IMR-90 (cell line): Measurements from ENCODE around the gene ABCA12. TPM values are rescaled to one million over a fixed set of nuclear protein-coding genes. Genes with fewer than 3 reads are reported as not detected.

Source experiments
- ATAC-seq: fragments of 200-7000 bp; cut with Tn5 transposase; 2 replicates; pipeline ENCODE4 v1.9.1; 2020; ENCODE audit warnings: low read depth, mild to moderate bottlenecking, moderate library complexity
- BruUV-seq: library from RNA; stranded (reverse); fragments of 400-500 nt; replicated peaks from 2 replicates; lab custom pipeline; 2021; lab: Mats Ljungman, UMichigan
- CTCF ChIA-PET: fragments of 300-600 bp; formaldehyde crosslinking; extraction: SDS; loops from one replicate; lab custom pipeline; 2021; ENCODE audit warnings: antibody characterized with exemption; lab: Yijun Ruan, JAX
- POLR2A ChIA-PET: fragments of 300-600 bp; sonication (Branson Sonifier 250); formaldehyde crosslinking; loops from one replicate; lab custom pipeline; 2022; ENCODE audit warnings: antibody characterized with exemption; ENCODE audit not compliant: unreplicated experiment; lab: Charles Lee
- DNase-seq: peaks from one replicate; pipeline ENCODE4 v3.0.0; 2013
- H2AFZ ChIP-seq: replicated peaks from 2 replicates; pipeline ENCODE3; 2013; ENCODE audit warnings: low read length, mild to moderate bottlenecking; ENCODE audit not compliant: poor library complexity
- H2AK5ac ChIP-seq: 2 replicates; pipeline ENCODE4 v1.6.1; 2013; ENCODE audit warnings: low read depth, low read length, inconsistent platforms
- H2AK9ac ChIP-seq: replicated peaks from 2 replicates; pipeline ENCODE3; 2013; ENCODE audit warnings: mild to moderate bottlenecking, low read depth, low read length, moderate library complexity; ENCODE audit not compliant: poor library complexity
- H2BK120ac ChIP-seq: 2 replicates; pipeline ENCODE4 v1.6.1; 2013; ENCODE audit warnings: low read depth, low read length, inconsistent platforms
- H2BK15ac ChIP-seq: 3 replicates; pipeline ENCODE4 v1.6.1; 2013; ENCODE audit warnings: low read depth, low read length, inconsistent platforms
- H2BK20ac ChIP-seq: 2 replicates; pipeline ENCODE4 v1.6.1; 2013; ENCODE audit warnings: low read depth, mild to moderate bottlenecking, inconsistent platforms, low read length, moderate library complexity
- H2BK5ac ChIP-seq: 2 replicates; pipeline ENCODE4 v1.6.1; 2013; ENCODE audit warnings: mild to moderate bottlenecking, low read depth, low read length, inconsistent platforms; ENCODE audit not compliant: poor library complexity, severe bottlenecking
- H3K14ac ChIP-seq: replicated peaks from 2 replicates; pipeline ENCODE4 v1.6.1; 2013; ENCODE audit warnings: low read depth, low read length, inconsistent platforms
- H3K18ac ChIP-seq: 2 replicates; pipeline ENCODE4 v1.6.1; 2013; ENCODE audit warnings: low read depth, low read length, control low read depth
- H3K23ac ChIP-seq: 2 replicates; pipeline ENCODE4 v1.6.1; 2013; ENCODE audit warnings: low read depth, low read length, inconsistent platforms
- H3K27ac ChIP-seq: 2 replicates; pipeline ENCODE4 v1.5.1; 2013; ENCODE audit warnings: mild to moderate bottlenecking, control low read depth, low read length; ENCODE audit not compliant: insufficient read depth
- H3K27me3 ChIP-seq: 2 replicates; pipeline ENCODE4 v1.6.1; 2013; ENCODE audit warnings: low read length; ENCODE audit not compliant: control insufficient read depth, insufficient read depth
- H3K36me3 ChIP-seq: 2 replicates; pipeline ENCODE4 v1.6.1; 2013; ENCODE audit warnings: low read length, mixed read lengths; ENCODE audit not compliant: control insufficient read depth, insufficient read depth
- H3K4ac ChIP-seq: 2 replicates; pipeline ENCODE4 v1.6.1; 2013; ENCODE audit warnings: low read depth, low read length, inconsistent platforms
- H3K4me1 ChIP-seq: 2 replicates; pipeline ENCODE4 v1.6.1; 2013; ENCODE audit warnings: low read length, mixed read lengths; ENCODE audit not compliant: control insufficient read depth, insufficient read depth
- H3K4me2 ChIP-seq: 2 replicates; pipeline ENCODE4 v1.6.1; 2013; ENCODE audit warnings: low read depth, mild to moderate bottlenecking, control low read depth, low read length, moderate library complexity
- H3K4me3 ChIP-seq: 2 replicates; pipeline ENCODE4 v1.5.1; 2013; ENCODE audit warnings: low read depth, mild to moderate bottlenecking, control low read depth, low read length, moderate library complexity; ENCODE audit not compliant: insufficient read depth
- H3K56ac ChIP-seq: 2 replicates; pipeline ENCODE4 v1.6.1; 2013; ENCODE audit warnings: low read length, inconsistent platforms; ENCODE audit not compliant: insufficient read depth; ENCODE audit errors: extremely low read depth
- H3K79me1 ChIP-seq, 2 experiments: 2 replicates each; pipeline ENCODE4 v1.6.1; 2013; ENCODE audit warnings: low read length in 2 of 2, inconsistent platforms in 1 of 2, low read depth in 1 of 2
- H3K9ac ChIP-seq: 2 replicates; pipeline ENCODE4 v1.6.1; 2013; ENCODE audit warnings: low read depth, low read length, control low read depth
- H3K9me1 ChIP-seq: 2 replicates; pipeline ENCODE4 v1.6.1; 2013; ENCODE audit warnings: low read length, inconsistent platforms; ENCODE audit not compliant: insufficient read depth
- H3K9me3 ChIP-seq: 2 replicates; pipeline ENCODE4 v1.6.1; 2013; ENCODE audit warnings: low read length; ENCODE audit not compliant: control insufficient read depth, insufficient read depth
- H4K20me1 ChIP-seq: 2 replicates; pipeline ENCODE4 v1.6.1; 2013; ENCODE audit warnings: low read length, inconsistent platforms; ENCODE audit not compliant: insufficient read depth
- H4K5ac ChIP-seq: 2 replicates; pipeline ENCODE4 v1.6.1; 2013; ENCODE audit warnings: mild to moderate bottlenecking, low read depth, low read length, control low read depth
- H4K8ac ChIP-seq, 2 experiments: 2 replicates each; pipeline ENCODE4 v1.6.1; 2013; ENCODE audit warnings: low read depth in 2 of 2, low read length in 2 of 2, control low read depth in 1 of 2, inconsistent platforms in 1 of 2
- H4K91ac ChIP-seq: 2 replicates; pipeline ENCODE4 v1.6.1; 2013; ENCODE audit warnings: low read depth, low read length, inconsistent platforms; ENCODE audit not compliant: insufficient read depth
- BHLHE40 ChIP-seq: fragments of 150-350 bp; IDR thresholded peaks from 2 replicates; pipeline ENCODE4 v1.6.1; 2016; ENCODE audit warnings: mild to moderate bottlenecking, low read depth, low read length
- CEBPB ChIP-seq: IDR thresholded peaks from 2 replicates; pipeline ENCODE4 v1.6.1; 2012; ENCODE audit warnings: low read depth, low read length, improper control_type of control experiment
- CHD1 ChIP-seq: IDR thresholded peaks from 2 replicates; pipeline ENCODE4 v1.6.1; 2012; ENCODE audit warnings: low read depth, low read length, improper control_type of control experiment
- CTCF ChIP-seq: conservative IDR thresholded peaks from 2 replicates; pipeline ENCODE4 v1.5.1; 2012; ENCODE audit warnings: mild to moderate bottlenecking, low read depth, low read length, improper control_type of control experiment
- ELK1 ChIP-seq: fragments of 150-350 bp; IDR thresholded peaks from 2 replicates; pipeline ENCODE4 v1.6.1; 2016; ENCODE audit warnings: low read depth, mild to moderate bottlenecking, low read length, moderate library complexity, borderline replicate concordance
- FOS ChIP-seq: fragments of 150-350 bp; IDR thresholded peaks from 2 replicates; pipeline ENCODE4 v1.6.1; 2016; ENCODE audit warnings: low read depth, low read length
- MAFK ChIP-seq: IDR thresholded peaks from 2 replicates; pipeline ENCODE4 v1.6.1; 2012; ENCODE audit warnings: low read depth, low read length, improper control_type of control experiment
- MAZ ChIP-seq: IDR thresholded peaks from 2 replicates; pipeline ENCODE4 v1.6.1; 2012; ENCODE audit warnings: low read depth, mild to moderate bottlenecking, low read length, improper control_type of control experiment, moderate library complexity, borderline replicate concordance
- MXI1 ChIP-seq: IDR thresholded peaks from 2 replicates; pipeline ENCODE4 v1.6.1; 2012; ENCODE audit warnings: low read depth, mild to moderate bottlenecking, low read length, moderate library complexity, borderline replicate concordance
- POLR2A ChIP-seq: IDR thresholded peaks from 2 replicates; pipeline ENCODE4 v1.6.1; 2012; ENCODE audit warnings: mild to moderate bottlenecking, low read depth, low read length
- RAD21 ChIP-seq: IDR thresholded peaks from 2 replicates; pipeline ENCODE4 v1.6.1; 2012; ENCODE audit warnings: low read length, improper control_type of control experiment
- RCOR1 ChIP-seq: IDR thresholded peaks from 2 replicates; pipeline ENCODE4 v1.6.1; 2012; ENCODE audit warnings: mild to moderate bottlenecking, low read length, improper control_type of control experiment; ENCODE audit not compliant: insufficient replicate concordance
- RFX5 ChIP-seq: IDR thresholded peaks from 2 replicates; pipeline ENCODE4 v1.8.0; 2012; ENCODE audit warnings: low read depth, mild to moderate bottlenecking, low read length, moderate library complexity
- SMC3 ChIP-seq: fragments of 150-350 bp; IDR thresholded peaks from 2 replicates; pipeline ENCODE4 v1.6.1; 2016; ENCODE audit warnings: low read depth, mild to moderate bottlenecking, antibody characterized with exemption, low read length, moderate library complexity
- USF2 ChIP-seq: fragments of 150-350 bp; IDR thresholded peaks from 2 replicates; pipeline ENCODE4 v1.6.1; 2017; ENCODE audit warnings: mild to moderate bottlenecking, antibody characterized with exemption, low read length, low read depth
- WGBS, 2 experiments: methylation state at CpG; one replicate each; pipeline versions ENCODE4 v1.1.5 to v1.1.7; 2013; ENCODE audit warnings: missing lambda C conversion rate in 2 of 2; ENCODE audit not compliant: insufficient read length in 1 of 2; ENCODE audit errors: extremely low coverage in 2 of 2; 5-methylcytosine and 5-hydroxymethylcytosine counted together
- dilution Hi-C: fragments of 300-500 bp; cut with HindIII; formaldehyde crosslinking; loops from one replicate; pipeline ENCODE4 v1.14.3; 2018; ENCODE audit warnings: low sequenced_read_pairs; ENCODE audit not compliant: unreplicated experiment
- in situ Hi-C: fragments of 300-500 bp; cut with MboI; formaldehyde crosslinking; loops from 3 replicates; pipeline ENCODE4 v1.14.3; 2019; ENCODE audit warnings: low sequenced_read_pairs, inconsistent platforms, mixed read lengths
- intact Hi-C: fragments of 100-400 bp; cut with micrococcal nuclease; formaldehyde crosslinking; loops from 2 replicates; pipeline ENCODE4 v1.10.0; 2022
- polyA plus RNA-seq, 3 experiments: library from polyadenylated mRNA; depleted of rRNA; stranded (reverse); fragments of >200 nt; gene quantifications; 2 replicates each; pipeline ENCODE4 v1.2.3, GENCODE V29; 2012; ENCODE audit warnings: low replicate concordance in 1 of 3
- total RNA-seq: library from RNA; depleted of rRNA; stranded (reverse); fragments of >200 nt; gene quantifications from 2 replicates; pipeline ENCODE4 v1.2.3, GENCODE V29; 2012

ABCA12 gene
- total and polyA plus RNA-seq, 2 of the 4 experiments (the other 2 are of a cell fraction), result under 0.01 TPM; not detected in 1

- Histone ChIP-seq H3K27ac (no peak overlapping the region), H3K4ac (no peak overlapping the region), H3K14ac (no peak overlapping the region), H2AK9ac (no peak overlapping the region), H4K91ac (no peak overlapping the region), H3K36me3 (no peaks in the 10 kb centered on the region), H2BK15ac (no peak overlapping the region), H2BK20ac (no peak overlapping the region), H3K18ac (no peak overlapping the region), H3K4me1 (no peaks in the 10 kb centered on the region), H3K9me3 (no peaks in the 10 kb centered on the region), H2AK5ac (no peak overlapping the region), H2BK5ac (no peak overlapping the region), H3K4me2 (no peak overlapping the region), H3K27me3 (no peaks in the 10 kb centered on the region; the same call in 1 of the 2 replicates), H3K79me1 (no peaks in the 10 kb centered on the region), H4K20me1 (no peaks in the 10 kb centered on the region), H2BK120ac (no peak overlapping the region), H4K8ac (no peak overlapping the region), H3K4me3 (no peak overlapping the region), H3K56ac (no peak overlapping the region), H3K9me1 (no peaks in the 10 kb centered on the region), H2AFZ (no peak overlapping the region), H3K23ac (no peak overlapping the region), H3K9ac (no peak overlapping the region), H4K5ac (no peak overlapping the region)
- BruUV-seq, result no TSS peak
- ChIA-PET POLR2A (interaction anchor here (0.7 kb wide), 1 partner anchor 142 kb away, joined by 3 read pairs; the partner anchor contains the start of gene ABCA12), CTCF (interaction anchor here (1.3 kb wide), 1 partner anchor 12 kb away, joined by 5 read pairs; no protein-coding TSS in a partner anchor)
- dilution Hi-C loops, result no loop called here
- intact Hi-C loops, result loop anchor here (10.0 kb wide), 1 partner anchor 581 kb away; the partner anchor contains the start of gene VWC2L
- in situ Hi-C loops, result no loop called here
- ATAC-seq (no peak), DNase-seq (no peak)
- no CpG with 5 or more reads among the region's 4 CpGs for WGBS, 2 experiments
- TF ChIP-seq MAZ (no peak), ELK1 (no peak), FOS (no peak), MXI1 (no peak), CEBPB (no peak), RFX5 (no peak), CTCF (no peak), SMC3 (no peak), MAFK (no peak), RCOR1 (no peak), RAD21 (no peak), USF2 (no peak), CHD1 (no peak), POLR2A (no peak), BHLHE40 (no peak)
Observed at GRCh38 chr2:214995926-214996670, 142.3 kb downstream of the ABCA12 start.
